IPS-18a (cell line): ENCODE results near the gene B9D1.

Experiments used
- H3K27ac ChIP-seq: one replicate; pipeline ENCODE4 v1.5.1; 2013; ENCODE audit warnings: low read length
- H3K27me3 ChIP-seq: one replicate; pipeline ENCODE4 v1.6.1; 2013; ENCODE audit warnings: mild to moderate bottlenecking, low read length; ENCODE audit not compliant: control insufficient read depth, insufficient read depth
- H3K36me3 ChIP-seq: one replicate; pipeline ENCODE4 v1.6.1; 2013; ENCODE audit warnings: low read depth, low read length; ENCODE audit not compliant: control insufficient read depth
- H3K4me1 ChIP-seq: one replicate; pipeline ENCODE4 v1.6.1; 2013; ENCODE audit warnings: low read depth, low read length; ENCODE audit not compliant: control insufficient read depth
- H3K4me3 ChIP-seq: one replicate; pipeline ENCODE4 v1.5.1; 2013; ENCODE audit warnings: low read length
- H3K9ac ChIP-seq: one replicate; pipeline ENCODE4 v1.6.1; 2013; ENCODE audit warnings: mild to moderate bottlenecking, low read length, moderate library complexity
- H3K9me3 ChIP-seq: one replicate; pipeline ENCODE4 v1.6.1; 2013; ENCODE audit warnings: low read depth, low read length; ENCODE audit not compliant: control insufficient read depth

B9D1 gene

GRCh38 chr17:19301274-19301951 lies 61.1 kb downstream of the B9D1 start:
- Histone ChIP-seq H3K27me3 (no peaks in the 10 kb centered on the region), H3K4me1 (peaks cover 7% of the 10 kb centered on the region), H3K9me3 (no peaks in the 10 kb centered on the region), H3K4me3 (no peak overlapping the region), H3K9ac (no peak overlapping the region), H3K36me3 (no peaks in the 10 kb centered on the region), H3K27ac (no peak overlapping the region)

- Histone ChIP-seq H3K9me3 (no peaks in the 10 kb centered on the region), H3K4me3 (no peak overlapping the region), H3K9ac (no peak overlapping the region), H3K36me3 (no peaks in the 10 kb centered on the region), H3K27me3 (no peaks in the 10 kb centered on the region), H3K4me1 (peaks cover 7% of the 10 kb centered on the region), H3K27ac (no peak overlapping the region)
Measured at GRCh38 chr17:19299866-19300265, 62.7 kb downstream of the B9D1 start.

GRCh38 chr17:19299214-19299747 lies 63.2 kb downstream of the B9D1 start:
- Histone ChIP-seq H3K9me3 (no peaks in the 10 kb centered on the region), H3K27ac (no peak overlapping the region), H3K9ac (no peak overlapping the region), H3K4me1 (peaks cover 7% of the 10 kb centered on the region), H3K27me3 (no peaks in the 10 kb centered on the region), H3K4me3 (no peak overlapping the region), H3K36me3 (no peaks in the 10 kb centered on the region)

GRCh38 chr17:19298569-19299213 lies 63.8 kb downstream of the B9D1 start:
- no peaks in the 10 kb centered on the region for H3K9me3 ChIP-seq
- no peaks in the 10 kb centered on the region for H3K27me3 ChIP-seq
- no peaks in the 10 kb centered on the region for H3K36me3 ChIP-seq
- H3K4me3 ChIP-seq: no peak overlapping the region
- H3K27ac ChIP-seq: no peak overlapping the region
- no peak overlapping the region for H3K9ac ChIP-seq
- H3K4me1 ChIP-seq: peaks cover 7% of the 10 kb centered on the region

GRCh38 chr17:19296786-19297778 lies 65.4 kb downstream of the B9D1 start:
- H3K36me3 ChIP-seq: no peaks in the 10 kb centered on the region
- no peak overlapping the region for H3K9ac ChIP-seq
- H3K4me3 ChIP-seq: no peak overlapping the region
- H3K27ac ChIP-seq: no peak overlapping the region
- no peaks in the 10 kb centered on the region for H3K9me3 ChIP-seq
- no peaks in the 10 kb centered on the region for H3K27me3 ChIP-seq
- H3K4me1 ChIP-seq: peaks cover 7% of the 10 kb centered on the region

GRCh38 chr17:19295473-19296135 lies 66.9 kb downstream of the B9D1 start:
- Histone ChIP-seq H3K9me3 (no peaks in the 10 kb centered on the region), H3K4me1 (peaks cover 7% of the 10 kb centered on the region), H3K4me3 (no peak overlapping the region), H3K36me3 (no peaks in the 10 kb centered on the region), H3K9ac (no peak overlapping the region), H3K27me3 (no peaks in the 10 kb centered on the region), H3K27ac (no peak overlapping the region)

GRCh38 chr17:19294443-19294842 lies 68.1 kb downstream of the B9D1 start:
- Histone ChIP-seq H3K27ac (no peak overlapping the region), H3K36me3 (no peaks in the 10 kb centered on the region), H3K9ac (no peak overlapping the region), H3K27me3 (no peaks in the 10 kb centered on the region), H3K4me1 (peaks cover 2% of the 10 kb centered on the region), H3K9me3 (no peaks in the 10 kb centered on the region), H3K4me3 (no peak overlapping the region)
